ENCODE data around the gene CELSR1.
"Not testable (repeated sequence)": the region's sequence is repeated elsewhere in the genome, so short reads cannot be mapped to it uniquely, and the experiment has no call there.

The CELSR1 gene

DNA sequence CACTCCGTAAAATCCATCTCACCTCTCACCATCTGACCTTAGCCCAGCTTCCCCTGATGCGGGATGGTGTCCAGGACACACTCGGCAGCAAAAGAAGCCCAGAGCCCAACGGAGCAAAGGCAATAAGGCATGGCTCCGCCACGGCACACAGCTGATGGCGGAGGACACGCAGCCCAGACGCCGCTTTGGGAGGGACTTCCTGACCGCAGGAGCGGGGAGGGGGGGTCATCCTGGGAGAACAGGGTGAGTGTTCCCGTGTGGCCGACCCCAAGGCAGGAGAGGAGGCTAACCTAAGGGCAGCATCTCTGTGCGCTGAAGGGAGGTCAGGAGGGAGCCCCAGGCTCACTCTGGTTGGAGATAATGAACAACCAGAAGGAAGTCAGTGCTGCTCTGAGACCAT lies 130.6 kb downstream of the CELSR1 start:
- Mint-ChIP-seq H3K4me3 (no peak overlapping the region), H3K4me1 (peaks cover 18% of the 10 kb centered on the region)
- TF ChIP-seq, protein P1, sequence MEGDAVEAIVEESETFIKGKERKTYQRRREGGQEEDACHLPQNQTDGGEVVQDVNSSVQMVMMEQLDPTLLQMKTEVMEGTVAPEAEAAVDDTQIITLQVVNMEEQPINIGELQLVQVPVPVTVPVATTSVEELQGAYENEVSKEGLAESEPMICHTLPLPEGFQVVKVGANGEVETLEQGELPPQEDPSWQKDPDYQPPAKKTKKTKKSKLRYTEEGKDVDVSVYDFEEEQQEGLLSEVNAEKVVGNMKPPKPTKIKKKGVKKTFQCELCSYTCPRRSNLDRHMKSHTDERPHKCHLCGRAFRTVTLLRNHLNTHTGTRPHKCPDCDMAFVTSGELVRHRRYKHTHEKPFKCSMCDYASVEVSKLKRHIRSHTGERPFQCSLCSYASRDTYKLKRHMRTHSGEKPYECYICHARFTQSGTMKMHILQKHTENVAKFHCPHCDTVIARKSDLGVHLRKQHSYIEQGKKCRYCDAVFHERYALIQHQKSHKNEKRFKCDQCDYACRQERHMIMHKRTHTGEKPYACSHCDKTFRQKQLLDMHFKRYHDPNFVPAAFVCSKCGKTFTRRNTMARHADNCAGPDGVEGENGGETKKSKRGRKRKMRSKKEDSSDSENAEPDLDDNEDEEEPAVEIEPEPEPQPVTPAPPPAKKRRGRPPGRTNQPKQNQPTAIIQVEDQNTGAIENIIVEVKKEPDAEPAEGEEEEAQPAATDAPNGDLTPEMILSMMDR (IDR thresholded peaks at IDR 0.05): no peak

DNA sequence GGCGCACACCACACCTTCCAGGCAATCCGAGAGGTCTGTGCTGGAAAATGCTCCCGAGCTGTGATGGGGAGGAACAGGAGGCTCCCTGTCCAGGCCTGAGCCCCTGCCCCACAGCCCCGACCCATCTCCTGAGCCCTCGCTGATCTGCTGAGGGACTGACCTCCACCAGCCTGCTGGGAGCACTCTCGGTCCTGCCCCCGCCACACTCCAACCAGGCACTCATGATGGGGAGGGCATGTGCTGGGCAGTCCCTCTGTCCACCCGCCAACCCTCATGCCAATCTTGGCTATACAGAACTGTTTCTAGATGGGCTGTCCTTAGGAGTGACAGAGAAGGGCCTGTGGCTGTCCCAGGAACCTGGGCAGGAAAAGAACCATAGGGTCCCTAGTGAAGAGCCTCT lies 131.1 kb downstream of the CELSR1 start:
- Mint-ChIP-seq H3K4me1 (peaks cover 18% of the 10 kb centered on the region), H3K4me3 (no peak overlapping the region), H3K27ac (no peak overlapping the region), H3K9me3 (no peaks in the 10 kb centered on the region), H3K27me3 (ENCODE audit: low read depth, poor library complexity) (peaks cover 8% of the 10 kb centered on the region), H3K36me3 (ENCODE audit: low read depth) (no peaks in the 10 kb centered on the region)
- DNase-seq: no peak
- TF ChIP-seq, protein P1 (IDR thresholded peaks at IDR 0.05): no peak

More for the DNA sequence above, 130.6 kb downstream of the CELSR1 start:
- no peaks in the 10 kb centered on the region for H3K36me3 Mint-ChIP-seq (ENCODE audit: low read depth)
- no peak for DNase-seq
- no peak overlapping the region for H3K27ac Mint-ChIP-seq
- H3K9me3 Mint-ChIP-seq: no peaks in the 10 kb centered on the region
- peaks cover 8% of the 10 kb centered on the region for H3K27me3 Mint-ChIP-seq (ENCODE audit: low read depth, poor library complexity)

DNA sequence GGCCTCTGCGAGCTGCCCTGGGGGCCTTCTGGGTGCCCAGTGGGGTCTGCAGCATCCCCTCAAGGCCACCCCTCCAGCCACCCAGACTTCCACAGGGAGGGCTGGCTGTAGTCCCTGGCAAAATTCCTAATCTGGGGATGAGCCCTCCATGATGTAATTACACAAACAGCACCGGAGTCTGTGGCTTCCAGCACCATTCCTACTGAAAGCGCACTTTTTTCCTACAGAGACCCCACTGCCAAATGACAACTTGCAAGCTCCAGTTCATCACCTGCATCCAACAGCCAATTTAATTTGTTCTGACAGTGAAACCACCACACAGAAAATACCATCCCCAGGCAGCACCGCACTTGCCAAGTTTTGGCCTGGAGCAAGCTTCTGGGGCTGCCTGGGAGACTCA lies 131.5 kb downstream of the CELSR1 start:
- Mint-ChIP-seq H3K9me3 (no peaks in the 10 kb centered on the region), H3K4me3 (no peak overlapping the region), H3K36me3 (ENCODE audit: low read depth) (no peaks in the 10 kb centered on the region), H3K27me3 (ENCODE audit: low read depth, poor library complexity) (peaks cover 8% of the 10 kb centered on the region), H3K4me1 (peaks cover 18% of the 10 kb centered on the region), H3K27ac (no peak overlapping the region)
- TF ChIP-seq, protein P1 (IDR thresholded peaks at IDR 0.05): no peak
- DNase-seq: no peak

DNA sequence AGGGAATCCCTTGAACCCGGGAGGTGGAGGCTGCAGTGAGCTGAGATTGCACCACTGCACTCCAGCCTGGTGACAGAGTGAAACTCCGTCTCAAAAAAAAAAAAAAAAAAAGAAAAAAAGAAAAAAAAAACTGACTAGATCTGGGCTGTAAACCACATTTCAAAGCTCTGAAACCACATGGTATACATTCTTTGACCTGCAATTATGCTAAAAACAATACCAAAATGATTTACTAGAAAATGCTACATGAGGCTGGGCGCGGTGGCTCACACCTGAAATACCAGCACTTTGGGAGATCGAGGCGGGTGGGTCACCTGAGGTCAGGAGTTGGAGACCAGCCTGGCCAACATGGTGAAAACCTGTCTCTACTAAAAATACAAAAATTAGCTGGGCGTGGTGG lies 133.5 kb downstream of the CELSR1 start:
- not testable (repeated sequence) for H3K36me3 Mint-ChIP-seq (ENCODE audit: low read depth); H3K9me3 Mint-ChIP-seq; H3K4me3 Mint-ChIP-seq; DNase-seq; H3K27ac Mint-ChIP-seq; H3K27me3 Mint-ChIP-seq (ENCODE audit: low read depth, poor library complexity)
- H3K4me1 Mint-ChIP-seq: peaks cover 14% of the 10 kb centered on the region

DNA sequence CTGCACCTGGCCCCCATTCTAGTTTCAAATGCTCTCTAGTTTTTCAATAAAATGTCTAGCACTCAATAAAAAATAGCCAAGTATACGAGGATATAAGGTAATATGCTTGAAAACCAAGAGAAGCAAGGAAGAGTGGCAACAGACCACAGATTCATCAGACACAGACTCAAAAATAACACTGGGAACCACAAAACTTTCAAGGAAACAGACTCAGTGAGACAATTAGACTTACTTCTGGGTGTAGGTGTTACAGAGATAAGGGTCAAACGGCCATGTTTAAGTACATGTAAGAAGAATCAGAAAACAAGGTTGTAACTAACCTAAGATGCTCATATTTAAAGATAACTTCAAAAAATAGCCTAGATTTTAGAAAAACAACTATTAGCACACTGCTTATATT lies 134.9 kb downstream of the CELSR1 start:
- TF ChIP-seq, protein P1 (IDR thresholded peaks at IDR 0.05): no peak
- Mint-ChIP-seq H3K27ac (no peak overlapping the region), H3K9me3 (no peaks in the 10 kb centered on the region), H3K27me3 (ENCODE audit: low read depth, poor library complexity) (peaks cover 5% of the 10 kb centered on the region), H3K4me3 (no peak overlapping the region), H3K4me1 (peaks cover 7% of the 10 kb centered on the region), H3K36me3 (ENCODE audit: low read depth) (no peaks in the 10 kb centered on the region)
- DNase-seq: no peak

DNA sequence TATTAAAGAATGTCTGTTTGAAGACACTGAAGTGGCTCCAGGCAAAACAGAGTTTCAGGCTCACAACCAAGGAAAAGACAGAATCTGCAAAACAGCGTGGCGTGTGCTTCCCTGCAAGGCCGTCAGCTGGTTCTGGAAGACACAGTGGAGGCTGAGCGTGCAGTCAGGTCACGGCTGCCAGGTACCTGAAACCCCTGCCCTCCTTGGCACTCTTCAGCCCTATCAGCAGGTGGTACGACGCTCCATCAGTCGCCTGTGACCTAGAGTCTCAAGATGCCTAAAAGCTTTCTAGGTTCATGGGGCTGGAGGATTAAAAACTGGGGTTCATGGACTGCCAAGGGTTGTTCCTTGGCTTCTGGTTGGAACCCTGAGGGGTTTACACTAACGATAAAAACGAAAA lies 136.1 kb downstream of the CELSR1 start:
- Mint-ChIP-seq H3K4me3 (no peak overlapping the region), H3K27me3 (ENCODE audit: low read depth, poor library complexity) (no peaks in the 10 kb centered on the region), H3K36me3 (ENCODE audit: low read depth) (no peaks in the 10 kb centered on the region), H3K4me1 (no peaks in the 10 kb centered on the region), H3K27ac (no peak overlapping the region), H3K9me3 (no peaks in the 10 kb centered on the region)
- DNase-seq: no peak
- TF ChIP-seq, protein P1 (IDR thresholded peaks at IDR 0.05): no peak
